A549 (cell line): ENCODE data around the gene CBFA2T3. TPM values are rescaled to one million over a fixed set of nuclear protein-coding genes. Genes with fewer than 3 reads are reported as not detected.

Experiments used
- ATAC-seq, 2 experiments: fragments of 200-7000 bp in 1 of 2; fragments of >200 bp in 1 of 2; cut with Nextera tagmentation in 1 of 2; cut with Tn5 transposase in 1 of 2; 3 replicates each; pipeline versions ENCODE4 v1.8.0 to v1.9.1; 2018 to 2020; ENCODE audit warnings: mild to moderate bottlenecking in 1 of 2, moderate library complexity in 1 of 2
- CTCF ChIA-PET: fragments of 300-600 bp; sonication (Branson Sonifier 250); formaldehyde crosslinking; extraction: SDS; loops from one replicate; lab custom pipeline; 2021; ENCODE audit warnings: antibody characterized with exemption, inconsistent platforms; lab: Yijun Ruan, JAX
- POLR2A ChIA-PET: fragments of 350-600 bp; formaldehyde crosslinking; extraction: SDS; loops from one replicate; lab custom pipeline; 2021; ENCODE audit warnings: antibody characterized with exemption, inconsistent platforms; lab: Yijun Ruan, JAX
- DNase-seq, 2 experiments: peaks; one replicate each; pipeline versions ENCODE4 v3.0.0 to v3.0.0-alpha.2; 2011 to 2016; ENCODE audit warnings: low read depth in 1 of 2, low spot score in 1 of 2
- FAIRE-seq: peaks from 2 replicates; lab custom pipeline; 2011; peaks lifted over from hg19 to GRCh38; lab: Jason Lieb, UNC
- H3K27ac ChIP-seq, 2 experiments: fragments of >200 bp; sonication (Bioruptor Twin); formaldehyde crosslinking; 3 replicates each; pipeline ENCODE4 v1.5.1; 2016 to 2017
- H3K4me1 ChIP-seq: fragments of >200 bp; sonication (Bioruptor Twin); formaldehyde crosslinking; 3 replicates; pipeline ENCODE4 v1.6.1; 2016
- H3K4me2 ChIP-seq: fragments of >200 bp; sonication (Bioruptor Twin); formaldehyde crosslinking; 3 replicates; pipeline ENCODE4 v1.6.1; 2016
- H3K4me3 ChIP-seq: fragments of >200 bp; sonication (Bioruptor Twin); formaldehyde crosslinking; 3 replicates; pipeline ENCODE4 v1.5.1; 2016
- H3K9me3 ChIP-seq: fragments of >200 bp; sonication (Bioruptor Twin); formaldehyde crosslinking; 3 replicates; pipeline ENCODE4 v1.6.1; 2016
- EHF ChIP-seq: fragments of 250-450 bp; sonication (Bioruptor Pico); IDR thresholded peaks from 2 replicates; pipeline ENCODE4 v1.5.0; 2020; ENCODE audit warnings: mild to moderate bottlenecking
- EHMT2 ChIP-seq: fragments of 200-600 bp; sonication (generic); IDR thresholded peaks from 2 replicates; pipeline ENCODE4 v1.6.1; 2016; ENCODE audit warnings: antibody characterized with exemption, low read depth, mild to moderate bottlenecking, moderate library complexity
- FOSB ChIP-seq: fragments of 250-450 bp; sonication (Bioruptor Pico); IDR thresholded peaks from 2 replicates; pipeline ENCODE4 v1.5.0; 2020; ENCODE audit warnings: mild to moderate bottlenecking, moderate library complexity
- FOSL2 ChIP-seq, 2 experiments: fragments of 450-650 bp in 1 of 2; fragments of >200 bp in 1 of 2; sonication (Bioruptor Twin) in 1 of 2; formaldehyde crosslinking; IDR thresholded peaks; 2 replicates each; pipeline versions ENCODE4 v1.5.0 to v1.6.1; 2016 to 2020; ENCODE audit warnings: mild to moderate bottlenecking in 1 of 2, moderate library complexity in 1 of 2
- FOXS1 ChIP-seq: fragments of 250-450 bp; sonication (Bioruptor Pico); IDR thresholded peaks from 2 replicates; pipeline ENCODE4 v1.5.0; 2020; ENCODE audit warnings: mild to moderate bottlenecking, moderate library complexity
- HDAC2 ChIP-seq: fragments of 200-600 bp; sonication (generic); IDR thresholded peaks from 2 replicates; pipeline ENCODE4 v1.6.1; 2016
- HOXA7 ChIP-seq: fragments of 250-450 bp; sonication (Bioruptor Pico); IDR thresholded peaks from 2 replicates; pipeline ENCODE4 v1.5.0; 2020; ENCODE audit warnings: mild to moderate bottlenecking, moderate library complexity
- JUN ChIP-seq, 2 experiments: fragments of >200 bp; sonication (Bioruptor Twin); formaldehyde crosslinking; IDR thresholded peaks; 2 replicates in 1 of 2; 3 replicates in 1 of 2; pipeline ENCODE4 v1.6.1; 2016 to 2017
- KDM5A ChIP-seq: fragments of 200-600 bp; sonication (generic); IDR thresholded peaks from 2 replicates; pipeline ENCODE4 v1.6.1; 2016; ENCODE audit warnings: antibody characterized with exemption, mild to moderate bottlenecking
- MAFK ChIP-seq: fragments of 450-650 bp; IDR thresholded peaks from 2 replicates; pipeline ENCODE4 v1.6.1; 2014; ENCODE audit not compliant: partially characterized antibody
- MAZ ChIP-seq: fragments of 150-350 bp; IDR thresholded peaks from 2 replicates; pipeline ENCODE4 v1.6.1; 2014; ENCODE audit warnings: antibody characterized with exemption, low read depth, low read length, borderline replicate concordance
- NFE2L2 ChIP-seq: fragments of 150-350 bp; conservative IDR thresholded peaks from 2 replicates; pipeline ENCODE4 v1.6.1; 2014; ENCODE audit warnings: low read length
- POLR2AphosphoS2 ChIP-seq: conservative IDR thresholded peaks from 2 replicates; pipeline ENCODE4 v1.6.1; 2012; ENCODE audit warnings: low read length, improper control_type of control experiment, inconsistent platforms
- RCOR1 ChIP-seq: fragments of 150-350 bp; IDR thresholded peaks from 2 replicates; pipeline ENCODE4 v1.6.1; 2014; ENCODE audit warnings: antibody characterized with exemption, low read length, low read depth
- RFX5 ChIP-seq: fragments of 450-650 bp; IDR thresholded peaks from 2 replicates; pipeline ENCODE4 v1.7.1; 2014; ENCODE audit warnings: antibody characterized with exemption, mild to moderate bottlenecking, moderate library complexity
- SREBF2 ChIP-seq: fragments of 450-650 bp; IDR thresholded peaks from 2 replicates; pipeline ENCODE4 v1.6.1; 2014; ENCODE audit warnings: mild to moderate bottlenecking, moderate library complexity
- ZC3H11A ChIP-seq: fragments of 450-650 bp; IDR thresholded peaks from 2 replicates; pipeline ENCODE4 v1.6.1; 2014; ENCODE audit warnings: antibody characterized with exemption, mild to moderate bottlenecking
- ZFP36 ChIP-seq: fragments of 450-650 bp; IDR thresholded peaks from 2 replicates; pipeline ENCODE4 v1.6.1; 2014; ENCODE audit warnings: borderline replicate concordance; ENCODE audit not compliant: partially characterized antibody
- ZNF302 ChIP-seq: fragments of 250-450 bp; sonication (Bioruptor Pico); IDR thresholded peaks from 2 replicates; pipeline ENCODE4 v1.9.0; 2021; ENCODE audit warnings: inconsistent platforms, mild to moderate bottlenecking, moderate library complexity
- WGBS: methylation state at CpG from one replicate; pipeline ENCODE4 v1.1.6; 2017; ENCODE audit errors: missing lambda C conversion rate; 5-methylcytosine and 5-hydroxymethylcytosine counted together
- polyA plus RNA-seq, 4 experiments: library from polyadenylated mRNA; depleted of rRNA in 3 of 4; stranded (reverse); fragments of >200 nt; fragmentation: RNase III in 1 of 4; extraction: RNeasy Plus Mini Kit Qiagen cat#74134 plus additional on column Dnase treatment in 1 of 4; gene quantifications; 2 replicates in 3 of 4; 3 replicates in 1 of 4; pipeline ENCODE4 v1.2.3, GENCODE V29; 2011 to 2017
- TF ChIP-seq, protein P1 (sequence below): fragments of 250-450 bp; sonication (Bioruptor Pico); IDR thresholded peaks from 2 replicates; pipeline ENCODE4 v1.5.0; 2021; ENCODE audit warnings: mild to moderate bottlenecking, moderate library complexity, borderline replicate concordance
- TF ChIP-seq, protein P2 (sequence below): fragments of 200-600 bp; sonication (generic); IDR thresholded peaks from 2 replicates; pipeline ENCODE4 v1.6.1; 2016; ENCODE audit warnings: antibody characterized with exemption, mild to moderate bottlenecking, moderate library complexity
- TF ChIP-seq, protein P3 (sequence below): IDR thresholded peaks from 2 replicates; pipeline ENCODE4 v1.6.1; 2012; ENCODE audit warnings: low read depth, borderline replicate concordance
- TF ChIP-seq, protein P4 (sequence below): fragments of 150-350 bp; IDR thresholded peaks from 2 replicates; pipeline ENCODE4 v1.6.1; 2014; ENCODE audit warnings: low read depth, mild to moderate bottlenecking, low read length
- TF ChIP-seq, protein P5 (sequence below): fragments of 250-450 bp; sonication (Bioruptor Pico); IDR thresholded peaks from 2 replicates; pipeline ENCODE4 v1.5.0; 2020; ENCODE audit warnings: low read depth, mild to moderate bottlenecking, moderate library complexity

The CBFA2T3 gene
- polyA plus RNA-seq, 2 of the 4 experiments (the other 2 are of a cell fraction) = 0.08 TPM; not detected in 1

DNA sequence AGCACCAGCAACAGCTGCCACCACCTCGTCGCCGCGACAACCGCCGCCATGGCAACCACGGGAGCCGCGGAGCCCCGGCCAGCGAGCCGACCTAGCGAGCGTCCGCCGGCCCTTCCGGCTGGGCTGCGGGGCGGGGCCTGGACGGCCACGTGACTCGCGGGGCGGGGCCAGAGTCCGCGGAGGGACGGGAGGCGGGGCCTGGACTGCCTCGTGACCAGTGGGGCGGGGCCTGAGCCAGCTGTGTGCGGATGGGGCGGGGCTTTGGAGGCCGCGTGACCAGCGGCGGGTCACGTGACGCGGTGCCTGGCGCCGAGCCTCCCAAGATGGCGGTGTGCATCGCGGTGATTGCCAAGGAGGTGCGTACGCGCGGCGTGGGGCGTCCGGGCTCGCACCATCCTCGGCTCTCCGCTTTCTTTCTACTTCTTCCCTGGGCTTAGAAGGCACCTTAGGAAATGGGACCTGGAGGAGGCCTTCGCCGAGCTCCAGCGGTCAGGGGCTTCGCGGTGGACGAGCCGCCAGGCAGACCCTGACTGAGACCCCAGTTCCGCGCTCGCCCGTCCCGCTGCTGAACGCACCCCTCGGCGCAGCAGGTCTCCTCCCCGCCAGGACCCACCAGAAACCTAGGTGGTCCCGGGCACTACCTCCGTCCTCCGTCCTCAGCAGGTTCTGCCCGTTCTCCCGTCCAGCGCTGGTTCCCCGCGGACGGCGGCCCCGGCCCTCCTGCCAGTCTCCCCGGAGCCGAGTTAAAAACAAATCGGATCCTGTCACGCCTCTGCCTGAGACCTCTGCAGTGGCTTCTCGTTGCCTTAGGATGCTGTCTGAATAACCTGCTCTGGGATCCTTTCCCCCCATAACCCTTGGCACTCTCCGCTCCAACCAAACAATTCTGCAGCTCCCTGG lies 119.9 kb downstream of the CBFA2T3 start, which contains the start of the genes GALNS and TRAPPC2L (continued):
- no peak for TF ChIP-seq FOSB (CRISPR knock-in tag)

DNA sequence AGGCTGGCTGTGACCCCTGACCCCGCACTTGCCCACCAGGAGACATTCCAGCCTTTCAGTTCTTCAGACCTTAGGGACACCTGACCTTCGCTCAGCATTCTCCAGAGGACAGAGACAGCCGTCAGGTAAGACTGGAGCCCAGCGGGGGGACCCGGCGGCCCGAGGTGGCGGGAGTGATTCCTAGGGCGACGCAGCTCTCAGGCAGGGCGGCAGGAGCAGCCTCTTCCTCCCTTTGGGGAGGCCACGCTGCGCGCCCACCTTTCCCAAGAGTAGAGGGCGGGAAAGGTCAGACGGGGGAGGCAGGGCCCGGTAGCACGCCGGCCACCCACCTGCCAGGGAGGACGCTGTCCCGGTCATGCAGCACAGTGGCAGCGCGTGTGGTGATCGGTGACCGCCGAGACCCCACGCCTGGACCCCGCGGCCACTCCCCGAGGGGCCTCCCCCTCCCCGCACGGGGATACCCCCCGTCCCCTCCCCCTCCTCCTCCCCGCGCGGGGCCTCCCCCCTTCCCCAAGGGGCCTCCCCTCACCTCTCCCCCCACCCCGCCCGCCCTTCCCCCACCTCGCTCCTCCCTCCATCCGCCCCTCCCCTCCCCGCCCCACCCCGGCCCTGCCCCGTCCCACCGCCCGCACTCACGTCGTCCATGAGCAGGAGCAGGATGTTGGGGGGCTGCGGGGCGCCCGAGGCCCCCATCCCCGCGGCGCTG lies 120.7 kb downstream of the CBFA2T3 start:
- POLR2A ChIA-PET = interaction anchor here (0.6 to 2.1 kb wide), 5 partner anchors 14 to 50 kb away, joined by 3 to 33 read pairs (median 3); partner anchors contain the start of gene APRT
- WGBS = 60% methylated on average over 17 of the region's 53 CpGs
- TF ChIP-seq FOXS1 (CRISPR knock-in tag) (no peak), HOXA7 (CRISPR knock-in tag) (no peak), NFE2L2 (no peak), SREBF2 (no peak), MAFK (no peak), ZFP36 (no peak), KDM5A (no peak), ZC3H11A (no peak)
- TF ChIP-seq, protein P1, sequence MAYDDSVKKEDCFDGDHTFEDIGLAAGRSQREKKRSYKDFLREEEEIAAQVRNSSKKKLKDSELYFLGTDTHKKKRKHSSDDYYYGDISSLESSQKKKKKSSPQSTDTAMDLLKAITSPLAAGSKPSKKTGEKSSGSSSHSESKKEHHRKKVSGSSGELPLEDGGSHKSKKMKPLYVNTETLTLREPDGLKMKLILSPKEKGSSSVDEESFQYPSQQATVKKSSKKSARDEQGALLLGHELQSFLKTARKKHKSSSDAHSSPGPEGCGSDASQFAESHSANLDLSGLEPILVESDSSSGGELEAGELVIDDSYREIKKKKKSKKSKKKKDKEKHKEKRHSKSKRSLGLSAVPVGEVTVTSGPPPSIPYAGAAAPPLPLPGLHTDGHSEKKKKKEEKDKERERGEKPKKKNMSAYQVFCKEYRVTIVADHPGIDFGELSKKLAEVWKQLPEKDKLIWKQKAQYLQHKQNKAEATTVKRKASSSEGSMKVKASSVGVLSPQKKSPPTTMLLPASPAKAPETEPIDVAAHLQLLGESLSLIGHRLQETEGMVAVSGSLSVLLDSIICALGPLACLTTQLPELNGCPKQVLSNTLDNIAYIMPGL (CRISPR knock-in tag) = no peak
- TF ChIP-seq, protein P2, sequence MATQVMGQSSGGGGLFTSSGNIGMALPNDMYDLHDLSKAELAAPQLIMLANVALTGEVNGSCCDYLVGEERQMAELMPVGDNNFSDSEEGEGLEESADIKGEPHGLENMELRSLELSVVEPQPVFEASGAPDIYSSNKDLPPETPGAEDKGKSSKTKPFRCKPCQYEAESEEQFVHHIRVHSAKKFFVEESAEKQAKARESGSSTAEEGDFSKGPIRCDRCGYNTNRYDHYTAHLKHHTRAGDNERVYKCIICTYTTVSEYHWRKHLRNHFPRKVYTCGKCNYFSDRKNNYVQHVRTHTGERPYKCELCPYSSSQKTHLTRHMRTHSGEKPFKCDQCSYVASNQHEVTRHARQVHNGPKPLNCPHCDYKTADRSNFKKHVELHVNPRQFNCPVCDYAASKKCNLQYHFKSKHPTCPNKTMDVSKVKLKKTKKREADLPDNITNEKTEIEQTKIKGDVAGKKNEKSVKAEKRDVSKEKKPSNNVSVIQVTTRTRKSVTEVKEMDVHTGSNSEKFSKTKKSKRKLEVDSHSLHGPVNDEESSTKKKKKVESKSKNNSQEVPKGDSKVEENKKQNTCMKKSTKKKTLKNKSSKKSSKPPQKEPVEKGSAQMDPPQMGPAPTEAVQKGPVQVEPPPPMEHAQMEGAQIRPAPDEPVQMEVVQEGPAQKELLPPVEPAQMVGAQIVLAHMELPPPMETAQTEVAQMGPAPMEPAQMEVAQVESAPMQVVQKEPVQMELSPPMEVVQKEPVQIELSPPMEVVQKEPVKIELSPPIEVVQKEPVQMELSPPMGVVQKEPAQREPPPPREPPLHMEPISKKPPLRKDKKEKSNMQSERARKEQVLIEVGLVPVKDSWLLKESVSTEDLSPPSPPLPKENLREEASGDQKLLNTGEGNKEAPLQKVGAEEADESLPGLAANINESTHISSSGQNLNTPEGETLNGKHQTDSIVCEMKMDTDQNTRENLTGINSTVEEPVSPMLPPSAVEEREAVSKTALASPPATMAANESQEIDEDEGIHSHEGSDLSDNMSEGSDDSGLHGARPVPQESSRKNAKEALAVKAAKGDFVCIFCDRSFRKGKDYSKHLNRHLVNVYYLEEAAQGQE = no peak
- CTCF ChIA-PET = interaction anchor here (0.8 to 3.1 kb wide), 10 partner anchors 10 to 311 kb away, joined by 3 to 39 read pairs (median 4); partner anchors contain the start of gene APRT
- Histone ChIP-seq H3K4me3 (peak overlapping the region; percentile 72), H3K27ac (peak overlapping the region; percentile 81 to 92), H3K4me2 (peak overlapping the region; percentile 89), H3K4me1 (peaks cover 19% of the 10 kb centered on the region), H3K9me3 (no peaks in the 10 kb centered on the region)
- DNase-seq = no peak
- FAIRE-seq = no peak
- peak; percentile 53 to 60; a peak in 5 of 6 replicates for ATAC-seq

DNA sequence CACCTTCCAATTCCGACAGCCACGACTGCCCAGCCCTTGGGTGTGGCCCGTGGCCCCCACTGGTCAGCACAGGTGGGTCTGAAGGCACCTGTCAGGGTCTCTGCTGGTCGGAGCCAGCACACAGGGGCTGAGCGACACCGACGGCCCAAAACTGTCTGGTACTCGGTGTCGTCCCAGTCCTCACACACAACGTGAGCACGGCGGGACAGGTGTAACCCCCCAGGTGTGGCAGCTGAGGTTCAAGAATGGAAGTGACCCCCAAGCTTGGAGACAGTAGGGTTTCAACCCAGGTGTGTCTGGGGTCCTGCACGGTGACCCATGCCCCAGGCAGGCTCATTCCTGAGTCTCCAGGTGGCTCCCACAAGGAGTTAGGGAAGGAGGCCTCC lies 121.3 kb downstream of the CBFA2T3 start:
- WGBS = 88% methylated on average over 13 of the region's 13 CpGs
- DNase-seq (no peak), ATAC-seq (no peak), FAIRE-seq (no peak)
- ChIA-PET CTCF (interaction anchor here (1.1 to 1.7 kb wide), 2 partner anchors 44 to 312 kb away, joined by 3 to 8 read pairs; partner anchors contain the start of gene APRT), POLR2A (no interaction called here)
- H3K4me2 ChIP-seq = peak overlapping the region; percentile 89
- peak overlapping the region in 1 of 2 experiments; percentile 92; a peak in 4 of 6 replicates for H3K27ac ChIP-seq
- peaks cover 19% of the 10 kb centered on the region for H3K4me1 ChIP-seq
- no peaks in the 10 kb centered on the region for H3K9me3 ChIP-seq
- H3K4me3 ChIP-seq = peak overlapping the region; percentile 72
- TF ChIP-seq MAZ (no peak), RFX5 (no peak), MAFK (no peak), HDAC2 (no peak), EHMT2 (no peak), JUN (IDR thresholded peaks at IDR 0.05) (no peak), SREBF2 (no peak), FOSL2 (IDR thresholded peaks at IDR 0.05) (no peak), FOSL2 (CRISPR knock-in tag; IDR thresholded peaks at IDR 0.05) (no peak), RCOR1 (no peak), ZNF302 (no peak), POLR2AphosphoS2 (no peak), EHF (no peak)
- TF ChIP-seq, protein P3, sequence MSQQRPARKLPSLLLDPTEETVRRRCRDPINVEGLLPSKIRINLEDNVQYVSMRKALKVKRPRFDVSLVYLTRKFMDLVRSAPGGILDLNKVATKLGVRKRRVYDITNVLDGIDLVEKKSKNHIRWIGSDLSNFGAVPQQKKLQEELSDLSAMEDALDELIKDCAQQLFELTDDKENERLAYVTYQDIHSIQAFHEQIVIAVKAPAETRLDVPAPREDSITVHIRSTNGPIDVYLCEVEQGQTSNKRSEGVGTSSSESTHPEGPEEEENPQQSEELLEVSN = no peak
- TF ChIP-seq, protein P4, sequence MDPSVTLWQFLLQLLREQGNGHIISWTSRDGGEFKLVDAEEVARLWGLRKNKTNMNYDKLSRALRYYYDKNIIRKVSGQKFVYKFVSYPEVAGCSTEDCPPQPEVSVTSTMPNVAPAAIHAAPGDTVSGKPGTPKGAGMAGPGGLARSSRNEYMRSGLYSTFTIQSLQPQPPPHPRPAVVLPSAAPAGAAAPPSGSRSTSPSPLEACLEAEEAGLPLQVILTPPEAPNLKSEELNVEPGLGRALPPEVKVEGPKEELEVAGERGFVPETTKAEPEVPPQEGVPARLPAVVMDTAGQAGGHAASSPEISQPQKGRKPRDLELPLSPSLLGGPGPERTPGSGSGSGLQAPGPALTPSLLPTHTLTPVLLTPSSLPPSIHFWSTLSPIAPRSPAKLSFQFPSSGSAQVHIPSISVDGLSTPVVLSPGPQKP = no peak
- TF ChIP-seq, protein P5, sequence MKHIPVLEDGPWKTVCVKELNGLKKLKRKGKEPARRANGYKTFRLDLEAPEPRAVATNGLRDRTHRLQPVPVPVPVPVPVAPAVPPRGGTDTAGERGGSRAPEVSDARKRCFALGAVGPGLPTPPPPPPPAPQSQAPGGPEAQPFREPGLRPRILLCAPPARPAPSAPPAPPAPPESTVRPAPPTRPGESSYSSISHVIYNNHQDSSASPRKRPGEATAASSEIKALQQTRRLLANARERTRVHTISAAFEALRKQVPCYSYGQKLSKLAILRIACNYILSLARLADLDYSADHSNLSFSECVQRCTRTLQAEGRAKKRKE (CRISPR knock-in tag) = no peak
